ENCODE data around the gene IPP.
"Not testable (repeated sequence)": the region's sequence is repeated elsewhere in the genome, so short reads cannot be mapped to it uniquely, and the experiment has no call there.

IPP gene

GRCh38 chr1:45718289-45718688 is 32.2 kb downstream of the IPP start:
- no peak for DNase-seq
- Mint-ChIP-seq H3K27ac (no peak overlapping the region), H3K9me3 (no peaks in the 10 kb centered on the region), H3K36me3 (ENCODE audit: low read depth) (peaks cover 5% of the 10 kb centered on the region), H3K4me1 (no peaks in the 10 kb centered on the region), H3K27me3 (no peaks in the 10 kb centered on the region), H3K4me3 (no peak overlapping the region)
- ATAC-seq: no peak

- not testable (repeated sequence) for H3K4me3 Mint-ChIP-seq; H3K9me3 Mint-ChIP-seq; ATAC-seq; H3K4me1 Mint-ChIP-seq; H3K27ac Mint-ChIP-seq; DNase-seq; H3K27me3 Mint-ChIP-seq; H3K36me3 Mint-ChIP-seq (ENCODE audit: low read depth)
Measured at GRCh38 chr1:45717386-45717785, 33.1 kb downstream of the IPP start.

GRCh38 chr1:45716700-45717099 is 33.8 kb downstream of the IPP start:
- Mint-ChIP-seq H3K27ac (no peak overlapping the region), H3K9me3 (no peaks in the 10 kb centered on the region), H3K36me3 (ENCODE audit: low read depth) (peaks cover 4% of the 10 kb centered on the region), H3K4me1 (no peaks in the 10 kb centered on the region), H3K27me3 (no peaks in the 10 kb centered on the region), H3K4me3 (no peak overlapping the region)
- DNase-seq (no peak), ATAC-seq (no peak)

- no peak for ATAC-seq
- H3K27ac Mint-ChIP-seq: no peak overlapping the region
- H3K4me1 Mint-ChIP-seq: no peaks in the 10 kb centered on the region
- no peaks in the 10 kb centered on the region for H3K9me3 Mint-ChIP-seq
- H3K4me3 Mint-ChIP-seq: no peak overlapping the region
- peaks cover 12% of the 10 kb centered on the region for H3K36me3 Mint-ChIP-seq (ENCODE audit: low read depth)
- H3K27me3 Mint-ChIP-seq: no peaks in the 10 kb centered on the region
- no peak for DNase-seq
Measured at GRCh38 chr1:45713711-45714110, 36.7 kb downstream of the IPP start.

GRCh38 chr1:45704637-45705036 is 45.8 kb downstream of the IPP start:
- H3K4me3 Mint-ChIP-seq: no peak overlapping the region
- H3K27ac Mint-ChIP-seq: no peak overlapping the region
- peaks cover 6% of the 10 kb centered on the region for H3K9me3 Mint-ChIP-seq
- H3K4me1 Mint-ChIP-seq: no peaks in the 10 kb centered on the region
- no peaks in the 10 kb centered on the region for H3K27me3 Mint-ChIP-seq
- DNase-seq (no peak), ATAC-seq (no peak)
- H3K36me3 Mint-ChIP-seq (ENCODE audit: low read depth): peaks cover 18% of the 10 kb centered on the region

- ATAC-seq (no peak), DNase-seq (no peak)
- H3K9me3 Mint-ChIP-seq: no peaks in the 10 kb centered on the region
- no peaks in the 10 kb centered on the region for H3K27me3 Mint-ChIP-seq
- peaks cover 38% of the 10 kb centered on the region for H3K36me3 Mint-ChIP-seq (ENCODE audit: low read depth)
- H3K27ac Mint-ChIP-seq: no peak overlapping the region
- H3K4me3 Mint-ChIP-seq: no peak overlapping the region
- peaks cover 12% of the 10 kb centered on the region for H3K4me1 Mint-ChIP-seq
Measured at GRCh38 chr1:45694823-45695222, 55.6 kb downstream of the IPP start.

GRCh38 chr1:45693811-45694210 is 56.6 kb downstream of the IPP start:
- H3K9me3 Mint-ChIP-seq, DNase-seq, H3K4me3 Mint-ChIP-seq, ATAC-seq, H3K27me3 Mint-ChIP-seq, H3K27ac Mint-ChIP-seq: not testable (repeated sequence)
- peaks cover 47% of the 10 kb centered on the region for H3K36me3 Mint-ChIP-seq (ENCODE audit: low read depth)
- H3K4me1 Mint-ChIP-seq: peaks cover 17% of the 10 kb centered on the region

GRCh38 chr1:45687754-45688740 is 62.4 kb downstream of the IPP start, which contains the start of gene TMEM69:
Gene TMEM69 (plus strand): TSS chr1:45688181. CDS start chr1:45691069, 2,888 bp downstream.
- no peaks in the 10 kb centered on the region for H3K9me3 Mint-ChIP-seq
- no peaks in the 10 kb centered on the region for H3K27me3 Mint-ChIP-seq
- peaks cover 45% of the 10 kb centered on the region for H3K36me3 Mint-ChIP-seq (ENCODE audit: low read depth)
- DNase-seq (peak; percentile 80), ATAC-seq (peak; percentile 11)
- H3K4me1 Mint-ChIP-seq: peaks cover 35% of the 10 kb centered on the region
- H3K27ac Mint-ChIP-seq: peak within 1 kb of the TSS; percentile 100
- H3K4me3 Mint-ChIP-seq: peak within 1 kb of the TSS; percentile 94

- H3K4me3 Mint-ChIP-seq: peak overlapping the region; percentile 94
- peak overlapping the region; percentile 100 for H3K27ac Mint-ChIP-seq
- ATAC-seq (peak; percentile 93), DNase-seq (peak; percentile 94)
- peaks cover 42% of the 10 kb centered on the region for H3K36me3 Mint-ChIP-seq (ENCODE audit: low read depth)
- H3K9me3 Mint-ChIP-seq: no peaks in the 10 kb centered on the region
- H3K27me3 Mint-ChIP-seq: no peaks in the 10 kb centered on the region
- peaks cover 43% of the 10 kb centered on the region for H3K4me1 Mint-ChIP-seq
Measured at GRCh38 chr1:45687014-45687753, 63.3 kb downstream of the IPP start.

GRCh38 chr1:45686288-45687013 is 64.0 kb downstream of the IPP start, which contains the start of gene GPBP1L1:
Gene GPBP1L1 (minus strand): TSS chr1:45686533. CDS start chr1:45659087, 27,446 bp downstream.
- Mint-ChIP-seq H3K36me3 (ENCODE audit: low read depth) (peaks cover 39% of the 10 kb centered on the region), H3K27ac (peak within 1 kb of the TSS; percentile 100), H3K9me3 (no peaks in the 10 kb centered on the region), H3K4me3 (peak within 1 kb of the TSS; percentile 94), H3K4me1 (peaks cover 49% of the 10 kb centered on the region), H3K27me3 (no peaks in the 10 kb centered on the region)
- DNase-seq (peak; percentile 98), ATAC-seq (peak; percentile 71)

- H3K27me3 Mint-ChIP-seq: no peaks in the 10 kb centered on the region
- H3K36me3 Mint-ChIP-seq (ENCODE audit: low read depth): peaks cover 38% of the 10 kb centered on the region
- peak; percentile 0 for ATAC-seq
- H3K4me1 Mint-ChIP-seq: peaks cover 52% of the 10 kb centered on the region
- no peaks in the 10 kb centered on the region for H3K9me3 Mint-ChIP-seq
- H3K27ac Mint-ChIP-seq: peak overlapping the region; percentile 100
- DNase-seq: peak; percentile 65
- peak overlapping the region; percentile 94 for H3K4me3 Mint-ChIP-seq
Measured at GRCh38 chr1:45686015-45686287, 64.5 kb downstream of the IPP start.

GRCh38 chr1:45685308-45686014 is 65.0 kb downstream of the IPP start:
- no peak for DNase-seq

GRCh38 chr1:45684402-45684801 is 66.1 kb downstream of the IPP start:
- Mint-ChIP-seq H3K36me3 (ENCODE audit: low read depth) (peaks cover 27% of the 10 kb centered on the region), H3K27ac (peak overlapping the region; percentile 26), H3K4me1 (peaks cover 55% of the 10 kb centered on the region), H3K4me3 (peak overlapping the region; percentile 94), H3K9me3 (no peaks in the 10 kb centered on the region), H3K27me3 (no peaks in the 10 kb centered on the region)
- DNase-seq: no peak
- ATAC-seq: no peak

More at GRCh38 chr1:45685308-45686014, 65.0 kb downstream of the IPP start:
- Mint-ChIP-seq H3K27ac (peak overlapping the region; percentile 100), H3K4me1 (peaks cover 53% of the 10 kb centered on the region), H3K27me3 (no peaks in the 10 kb centered on the region), H3K9me3 (no peaks in the 10 kb centered on the region), H3K4me3 (peak overlapping the region; percentile 94), H3K36me3 (ENCODE audit: low read depth) (peaks cover 34% of the 10 kb centered on the region)
- no peak for ATAC-seq

- H3K4me3 Mint-ChIP-seq: no peak overlapping the region
- H3K4me1 Mint-ChIP-seq: peaks cover 63% of the 10 kb centered on the region
- DNase-seq (no peak), ATAC-seq (no peak)
- no peak overlapping the region for H3K27ac Mint-ChIP-seq
- H3K9me3 Mint-ChIP-seq: no peaks in the 10 kb centered on the region
- peaks cover 16% of the 10 kb centered on the region for H3K36me3 Mint-ChIP-seq (ENCODE audit: low read depth)
- H3K27me3 Mint-ChIP-seq: no peaks in the 10 kb centered on the region
Measured at GRCh38 chr1:45682942-45683341, 67.5 kb downstream of the IPP start.
